GM18526 (cell line): Measurements from ENCODE around the gene NLRP2B.

ENCODE experiments used
- POLR2A ChIP-seq: IDR thresholded peaks from 3 replicates; pipeline ENCODE4 v1.6.1; 2011; ENCODE audit not compliant: insufficient read length; ENCODE audit errors: extremely low read depth

Gene NLRP2B

GRCh38 chrX:57680160-57680559 lies at the start of gene NLRP2B:
NLRP2B (minus strand) TSS chrX:57680260.
- no peak for TF ChIP-seq POLR2A

GRCh38 chrX:57681341-57681740 lies 1.3 kb upstream of the NLRP2B start:
- no peak for TF ChIP-seq POLR2A

GRCh38 chrX:57678686-57679428 lies 1.2 kb downstream of the NLRP2B start:
- no peak for TF ChIP-seq POLR2A

- TF ChIP-seq POLR2A = no peak
Observed at GRCh38 chrX:57677132-57677858, 2.8 kb downstream of the NLRP2B start.

- TF ChIP-seq POLR2A = no peak
Observed at GRCh38 chrX:57675320-57675719, 4.7 kb downstream of the NLRP2B start.

GRCh38 chrX:57674861-57675260 lies 5.2 kb downstream of the NLRP2B start:
- TF ChIP-seq POLR2A = no peak

- no peak for TF ChIP-seq POLR2A
Observed at GRCh38 chrX:57669961-57670360, 10.1 kb downstream of the NLRP2B start.

- TF ChIP-seq POLR2A = no peak
Observed at GRCh38 chrX:57667010-57667409, 13.1 kb downstream of the NLRP2B start.

GRCh38 chrX:57655065-57655464 lies 25.0 kb downstream of the NLRP2B start:
- TF ChIP-seq POLR2A = no peak

GRCh38 chrX:57652705-57653104 lies 27.4 kb downstream of the NLRP2B start:
- TF ChIP-seq POLR2A = no peak

GRCh38 chrX:57651169-57651919 lies 28.7 kb downstream of the NLRP2B start:
- no peak for TF ChIP-seq POLR2A

- TF ChIP-seq POLR2A = no peak
Observed at GRCh38 chrX:57647020-57647419, 33.0 kb downstream of the NLRP2B start.

- TF ChIP-seq POLR2A = no peak
Observed at GRCh38 chrX:57643698-57644097, 36.4 kb downstream of the NLRP2B start.

- no peak for TF ChIP-seq POLR2A
Observed at GRCh38 chrX:57641338-57641737, 38.7 kb downstream of the NLRP2B start.

- no peak for TF ChIP-seq POLR2A
Observed at GRCh38 chrX:57640674-57641016, 39.4 kb downstream of the NLRP2B start.
